Inflammatory macrophage treated with lipopolysaccharide for 4 hours (primary cell): Measurements from ENCODE around the gene CBLN3.

Experiments used
- DNase-seq: peaks from one replicate; pipeline ENCODE4 v3.0.0-alpha.2; 2020

The CBLN3 gene

DNA sequence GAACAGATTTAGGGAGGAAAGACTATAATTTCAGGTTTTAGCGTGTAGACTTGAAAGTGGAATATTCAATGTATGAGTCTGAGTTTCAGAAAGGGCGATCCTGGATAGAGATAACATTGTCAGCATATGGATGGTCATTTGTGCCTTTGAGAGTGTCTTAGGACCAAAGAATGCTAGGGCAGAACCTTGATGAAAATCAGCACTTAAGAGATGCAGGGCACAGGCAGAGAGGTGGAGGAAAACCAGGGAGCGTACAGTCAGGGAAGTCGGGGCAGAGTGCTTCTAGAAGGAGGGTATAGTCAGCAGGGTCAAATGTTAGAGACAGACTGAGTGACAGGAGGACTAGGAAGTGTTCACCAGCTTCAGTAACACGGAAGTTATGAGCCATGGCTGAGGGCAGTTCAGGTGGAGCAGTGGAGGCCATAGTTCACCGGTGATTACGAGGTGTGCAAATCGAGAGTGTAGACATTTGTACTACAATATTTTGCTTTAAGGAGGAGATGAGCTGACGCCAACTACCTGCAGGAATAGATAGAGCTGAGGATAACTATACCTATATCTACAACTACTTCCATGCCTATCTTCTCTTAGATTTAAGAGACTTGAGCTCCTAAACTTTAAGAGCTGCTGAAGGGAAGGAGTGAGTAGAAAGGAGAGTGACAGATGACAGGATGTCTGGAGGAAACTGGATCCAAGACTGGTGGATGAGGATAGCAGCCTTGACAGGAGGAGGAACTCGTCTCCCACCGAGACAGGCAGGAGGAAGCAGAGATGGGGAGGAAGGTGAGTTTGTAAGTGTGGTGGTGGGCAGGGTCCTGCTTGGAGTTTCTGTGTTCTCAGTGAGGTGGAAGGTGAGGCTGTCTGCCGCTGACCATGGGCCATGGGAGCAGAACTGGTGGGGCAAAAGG is 6.5 kb downstream of the CBLN3 start:
- DNase-seq, result no peak

DNA sequence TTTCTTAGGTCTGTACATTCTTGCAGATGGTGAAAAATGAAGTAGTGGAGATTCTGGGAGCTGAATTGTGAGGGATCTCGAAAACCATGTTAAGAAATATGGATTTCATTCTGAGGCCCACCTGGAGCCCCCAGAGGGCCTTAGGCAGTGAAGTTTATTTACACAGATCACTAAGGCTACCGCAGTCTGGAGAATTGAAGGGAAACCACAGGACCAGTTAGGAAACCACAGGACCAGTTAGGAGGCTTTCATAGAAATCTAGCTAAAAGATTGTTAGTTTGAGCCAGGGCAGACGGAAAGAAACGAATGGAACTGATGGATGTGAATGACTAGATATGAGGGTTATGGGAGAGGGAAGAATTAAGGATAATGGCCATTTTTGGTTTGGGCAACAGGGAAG is 7.2 kb downstream of the CBLN3 start:
- no peak for DNase-seq

DNA sequence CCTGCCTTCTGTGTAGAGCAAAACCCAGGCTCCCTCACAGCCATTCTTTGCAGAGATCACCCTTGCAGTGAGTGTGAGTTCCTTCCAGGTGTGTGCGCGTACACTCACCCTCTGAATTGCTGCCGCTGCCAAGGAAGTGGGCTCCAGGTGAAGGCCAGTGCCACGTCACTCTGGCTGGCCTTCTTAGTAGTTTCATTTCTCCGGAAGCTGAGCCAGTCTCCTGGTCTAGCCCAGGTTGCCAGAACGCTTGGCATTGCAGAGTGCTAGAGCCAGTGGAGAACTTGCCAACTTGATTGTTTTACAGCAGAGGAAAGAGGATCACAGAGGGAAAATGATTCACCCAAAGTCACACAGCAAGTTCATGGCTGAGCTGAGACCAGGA is 11.0 kb downstream of the CBLN3 start:
- DNase-seq, result no peak

DNA sequence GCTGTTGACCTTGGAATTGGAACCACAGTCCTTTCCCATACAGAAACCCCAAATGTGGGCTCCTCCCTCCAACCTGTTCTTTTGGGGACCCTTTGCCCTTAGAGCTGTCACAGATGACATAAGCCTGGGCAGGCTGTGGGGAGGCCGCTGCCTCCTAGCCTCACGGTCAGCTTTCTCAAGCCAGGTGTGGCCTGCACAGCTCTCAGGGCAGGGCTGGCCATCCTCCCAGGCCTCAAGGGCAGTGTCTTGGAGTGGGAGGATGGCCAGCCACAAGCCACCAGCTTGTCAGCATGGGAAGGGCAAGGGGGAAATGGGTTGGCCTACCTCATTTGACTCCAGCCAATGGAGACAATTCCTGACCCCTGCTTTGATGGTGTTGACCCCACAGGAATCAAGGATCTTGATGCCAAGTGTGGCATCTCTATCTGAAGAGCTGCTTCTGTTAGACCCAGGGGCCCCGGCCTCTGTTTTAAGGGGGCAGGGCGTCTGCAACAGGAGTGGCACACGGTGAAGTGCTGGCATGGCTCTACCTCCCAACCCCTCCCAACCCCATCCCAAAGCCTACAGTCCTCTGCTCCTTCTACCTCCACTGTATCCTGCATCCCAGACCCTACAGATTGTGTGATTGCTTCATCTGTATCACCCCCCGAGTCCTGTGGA is 11.5 kb downstream of the CBLN3 start:
- no peak for DNase-seq

DNA sequence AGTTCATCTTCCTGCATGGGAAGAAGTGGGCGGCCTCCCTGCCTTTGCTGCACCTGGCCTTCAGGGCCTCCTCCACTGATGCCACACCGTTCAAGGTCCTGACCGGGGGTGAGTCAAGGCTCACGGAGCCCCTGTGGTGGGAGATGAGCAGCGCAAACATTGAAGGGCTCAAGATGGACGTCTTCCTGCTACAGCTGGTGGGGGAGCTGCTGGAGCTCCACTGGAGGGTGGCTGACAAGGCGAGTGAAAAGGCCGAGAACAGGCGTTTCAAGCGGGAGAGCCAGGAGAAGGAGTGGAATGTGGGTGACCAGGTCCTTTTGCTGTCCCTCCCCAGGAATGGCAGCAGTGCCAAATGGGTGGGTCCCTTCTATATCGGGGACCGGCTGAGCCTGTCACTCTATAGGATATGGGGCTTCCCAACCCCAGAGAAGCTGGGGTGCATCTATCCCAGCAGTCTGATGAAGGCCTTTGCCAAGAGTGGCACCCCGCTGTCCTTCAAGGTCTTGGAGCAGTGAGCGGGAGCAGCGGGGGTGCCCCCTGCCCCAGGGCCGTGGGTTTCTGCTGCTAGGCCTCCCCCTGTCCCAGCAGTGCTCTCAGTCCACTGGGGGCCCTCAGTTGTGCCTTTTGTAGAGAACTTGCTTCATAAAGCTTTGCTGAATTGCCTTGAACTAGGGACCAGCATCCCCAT is 12.4 kb downstream of the CBLN3 start:
- no peak for DNase-seq

DNA sequence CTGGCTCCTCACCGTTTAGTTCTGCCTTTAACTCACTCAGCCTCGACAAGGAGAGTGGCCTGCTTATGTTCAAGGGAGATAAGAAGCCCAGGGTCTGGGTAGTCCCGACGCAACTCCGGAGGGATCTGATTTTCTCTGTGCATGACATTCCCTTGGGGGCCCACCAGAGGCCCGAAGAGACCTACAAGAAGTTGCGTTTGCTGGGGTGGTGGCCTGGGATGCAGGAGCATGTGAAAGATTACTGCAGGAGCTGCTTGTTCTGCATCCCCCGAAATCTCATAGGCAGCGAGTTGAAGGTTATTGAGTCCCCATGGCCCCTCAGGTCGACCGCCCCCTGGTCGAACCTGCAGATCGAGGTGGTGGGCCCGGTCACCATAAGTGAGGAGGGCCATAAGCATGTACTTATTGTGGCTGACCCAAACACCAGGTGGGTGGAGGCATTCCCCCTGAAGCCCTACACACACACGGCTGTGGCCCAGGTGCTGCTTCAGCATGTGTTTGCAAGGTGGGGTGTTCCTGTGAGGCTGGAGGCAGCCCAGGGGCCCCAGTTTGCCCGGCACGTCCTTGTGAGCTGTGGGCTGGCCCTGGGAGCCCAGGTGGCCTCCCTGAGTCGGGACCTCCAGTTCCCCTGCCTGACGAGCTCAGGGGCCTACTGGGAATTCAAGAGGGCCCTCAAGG is 13.1 kb downstream of the CBLN3 start:
- DNase-seq, result no peak

DNA sequence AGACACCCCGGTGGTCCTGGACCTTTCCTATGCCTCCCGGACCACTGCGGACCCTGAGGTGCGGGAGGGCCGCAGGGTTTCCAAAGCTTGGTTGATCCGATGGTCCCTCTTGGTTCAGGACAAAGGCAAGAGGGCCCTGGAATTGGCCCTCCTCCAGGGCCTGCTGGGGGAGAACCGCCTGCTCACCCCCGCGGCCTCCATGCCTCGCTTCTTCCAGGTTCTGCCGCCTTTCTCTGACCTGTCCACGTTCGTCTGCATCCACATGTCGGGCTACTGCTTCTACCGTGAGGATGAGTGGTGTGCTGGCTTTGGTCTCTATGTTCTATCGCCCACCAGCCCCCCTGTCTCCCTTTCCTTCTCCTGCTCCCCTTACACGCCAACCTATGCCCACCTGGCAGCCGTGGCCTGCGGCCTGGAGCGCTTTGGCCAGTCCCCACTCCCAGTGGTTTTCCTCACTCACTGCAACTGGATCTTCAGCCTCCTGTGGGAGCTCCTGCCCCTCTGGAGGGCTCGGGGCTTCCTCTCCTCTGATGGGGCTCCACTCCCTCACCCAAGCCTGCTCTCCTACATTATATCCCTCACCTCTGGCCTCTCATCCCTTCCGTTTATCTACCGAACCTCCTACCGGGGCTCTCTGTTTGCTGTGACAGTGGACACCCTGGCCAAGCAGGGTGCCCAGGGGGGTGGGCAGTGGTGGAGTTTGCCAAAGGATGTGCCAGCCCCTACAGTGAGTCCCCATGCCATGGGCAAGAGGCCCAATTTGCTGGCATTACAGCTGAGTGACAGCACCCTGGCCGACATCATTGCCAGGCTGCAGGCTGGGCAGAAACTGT is 13.8 kb downstream of the CBLN3 start:
- DNase-seq, result no peak

DNA sequence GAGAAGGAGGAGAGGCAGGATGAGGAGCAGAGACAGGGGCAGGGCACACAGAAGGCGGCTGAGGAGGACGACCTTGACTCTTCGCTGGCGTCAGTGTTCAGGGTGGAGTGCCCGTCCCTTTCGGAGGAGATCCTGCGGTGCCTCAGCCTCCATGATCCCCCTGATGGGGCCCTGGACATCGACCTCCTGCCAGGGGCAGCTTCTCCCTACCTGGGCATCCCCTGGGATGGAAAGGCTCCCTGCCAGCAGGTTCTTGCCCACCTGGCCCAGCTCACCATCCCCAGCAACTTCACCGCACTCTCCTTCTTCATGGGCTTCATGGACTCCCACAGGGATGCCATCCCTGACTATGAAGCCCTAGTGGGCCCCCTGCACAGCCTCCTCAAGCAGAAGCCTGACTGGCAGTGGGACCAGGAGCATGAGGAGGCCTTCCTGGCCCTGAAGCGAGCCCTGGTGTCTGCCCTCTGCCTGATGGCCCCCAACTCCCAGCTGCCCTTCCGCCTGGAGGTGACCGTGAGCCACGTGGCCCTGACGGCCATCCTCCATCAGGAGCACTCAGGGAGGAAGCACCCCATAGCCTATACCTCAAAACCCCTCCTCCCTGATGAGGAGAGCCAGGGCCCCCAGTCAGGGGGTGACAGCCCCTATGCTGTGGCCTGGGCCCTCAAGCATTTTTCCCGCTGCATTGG is 14.6 kb downstream of the CBLN3 start:
- DNase-seq, result no peak

DNA sequence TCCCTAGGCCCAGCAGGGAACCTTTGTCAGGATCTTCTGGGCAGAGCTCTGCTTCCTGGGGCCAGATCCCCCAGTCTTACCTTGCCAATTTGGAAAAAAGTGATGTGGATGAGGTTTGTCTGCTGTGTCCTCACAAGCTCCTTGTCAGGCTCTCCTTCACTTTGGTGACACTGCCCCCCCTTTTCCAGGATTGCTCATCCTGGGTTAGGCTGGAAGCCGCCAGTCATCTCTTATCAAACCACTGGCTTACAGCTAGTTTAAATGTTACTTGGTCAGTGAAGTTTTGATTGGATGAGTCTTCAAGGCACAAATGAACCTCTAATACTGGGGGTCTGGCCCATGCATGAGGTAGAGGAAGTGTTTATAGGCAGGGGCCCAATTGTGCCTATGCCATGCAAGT is 15.4 kb downstream of the CBLN3 start:
- no peak for DNase-seq

DNA sequence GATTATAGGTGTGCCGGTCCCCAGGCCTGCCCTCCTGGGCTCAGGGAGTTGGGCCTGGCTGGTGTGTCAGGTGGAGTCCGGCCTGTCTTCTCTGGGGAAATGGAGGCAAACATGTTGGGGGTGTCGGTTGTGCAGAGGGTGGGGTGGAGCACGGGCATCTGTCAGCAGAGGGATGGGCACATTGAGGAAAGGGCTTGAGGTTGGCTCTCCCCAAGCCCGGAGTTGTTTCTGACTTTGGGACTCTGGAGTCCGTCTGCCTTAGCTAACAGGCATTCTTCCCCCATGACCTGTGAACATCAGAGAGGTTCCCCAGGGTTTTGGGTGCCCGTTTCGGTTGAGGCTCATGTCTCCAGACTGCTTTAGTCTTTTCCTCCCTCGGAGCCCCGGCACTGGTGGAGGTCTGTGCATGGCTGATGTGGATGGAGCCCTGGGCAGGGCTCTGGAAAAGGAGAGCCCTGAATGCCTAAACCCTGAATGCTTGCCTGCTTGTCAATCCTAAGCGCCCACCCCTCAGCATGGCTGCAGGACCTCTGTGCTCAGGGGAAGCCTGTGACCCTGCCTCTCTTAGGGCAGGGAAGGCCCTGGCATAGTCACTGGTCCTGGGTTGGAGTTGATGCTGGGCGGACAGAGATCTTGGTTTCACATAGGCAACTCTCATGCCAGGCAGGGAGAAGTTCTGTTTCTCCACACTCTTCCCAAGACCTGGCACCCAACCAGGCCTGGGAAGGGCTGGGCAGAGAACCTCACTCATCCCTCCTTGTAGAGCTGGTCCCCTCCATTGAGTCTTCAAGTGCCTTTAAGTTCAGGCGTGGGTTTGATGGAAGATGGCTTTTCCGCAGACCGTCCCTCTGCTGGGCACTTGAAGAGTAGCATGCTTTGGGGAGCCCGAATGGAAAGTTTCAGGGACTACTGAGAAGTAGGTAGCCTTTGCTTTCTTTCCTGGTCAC is 17.8 kb downstream of the CBLN3 start:
- DNase-seq, result peak; percentile 52

DNA sequence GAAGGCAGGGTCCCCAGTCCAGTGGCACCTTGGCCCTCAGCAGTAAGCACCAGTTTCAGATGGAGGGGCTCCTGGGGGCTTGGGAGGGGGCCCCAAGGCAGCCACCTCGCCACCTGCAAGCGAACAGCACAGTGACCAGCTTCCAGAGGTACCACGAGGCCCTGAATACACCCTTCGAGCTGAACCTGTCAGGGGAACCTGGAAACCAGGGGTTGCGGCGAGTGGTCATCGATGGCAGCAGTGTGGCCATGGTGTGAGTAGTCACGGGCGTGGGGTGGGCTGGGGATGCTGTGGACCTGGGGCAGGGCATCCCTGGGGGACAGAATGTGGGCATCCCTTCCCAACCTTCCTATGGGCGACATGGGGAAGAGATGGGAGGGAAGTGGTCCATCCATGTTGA is 19.5 kb downstream of the CBLN3 start:
- DNase-seq, result no peak

DNA sequence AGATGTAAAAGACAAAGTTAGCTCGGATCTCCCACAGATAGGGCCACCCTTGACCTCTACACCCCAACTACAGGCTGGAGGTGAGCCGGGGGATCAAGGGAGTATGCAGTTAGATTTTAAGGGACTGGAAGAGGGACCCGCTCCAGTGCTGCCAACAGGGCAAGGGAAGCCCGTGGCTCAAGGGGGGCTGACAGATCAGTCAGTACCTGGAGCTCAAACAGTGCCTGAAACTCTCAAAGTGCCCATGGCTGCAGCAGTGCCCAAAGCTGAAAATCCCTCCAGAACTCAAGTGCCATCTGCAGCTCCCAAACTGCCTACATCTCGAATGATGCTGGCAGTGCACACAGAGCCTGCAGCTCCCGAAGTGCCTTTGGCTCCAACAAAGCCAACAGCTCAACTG is 20.3 kb downstream of the CBLN3 start:
- DNase-seq, result no peak

DNA sequence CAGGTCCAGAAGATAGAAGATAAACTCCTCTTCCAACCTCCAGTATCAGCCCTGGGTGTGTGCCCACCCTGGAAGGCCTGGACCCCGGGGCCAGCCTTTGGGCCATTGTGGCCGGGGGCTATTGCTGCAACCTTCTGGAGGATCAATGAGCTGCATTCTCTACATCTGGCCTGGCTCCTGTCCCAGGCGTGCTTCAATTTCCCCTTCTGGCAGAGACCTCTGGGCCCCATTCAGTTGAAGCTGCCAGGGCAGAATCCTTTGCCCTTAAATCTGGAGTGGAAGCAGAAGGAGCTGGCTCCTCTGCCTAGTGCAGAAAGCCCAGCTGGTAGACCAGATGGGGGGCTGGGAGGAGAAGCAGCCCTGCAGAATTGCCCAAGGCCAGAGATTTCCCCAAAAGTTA is 20.7 kb downstream of the CBLN3 start:
- no peak for DNase-seq

DNA sequence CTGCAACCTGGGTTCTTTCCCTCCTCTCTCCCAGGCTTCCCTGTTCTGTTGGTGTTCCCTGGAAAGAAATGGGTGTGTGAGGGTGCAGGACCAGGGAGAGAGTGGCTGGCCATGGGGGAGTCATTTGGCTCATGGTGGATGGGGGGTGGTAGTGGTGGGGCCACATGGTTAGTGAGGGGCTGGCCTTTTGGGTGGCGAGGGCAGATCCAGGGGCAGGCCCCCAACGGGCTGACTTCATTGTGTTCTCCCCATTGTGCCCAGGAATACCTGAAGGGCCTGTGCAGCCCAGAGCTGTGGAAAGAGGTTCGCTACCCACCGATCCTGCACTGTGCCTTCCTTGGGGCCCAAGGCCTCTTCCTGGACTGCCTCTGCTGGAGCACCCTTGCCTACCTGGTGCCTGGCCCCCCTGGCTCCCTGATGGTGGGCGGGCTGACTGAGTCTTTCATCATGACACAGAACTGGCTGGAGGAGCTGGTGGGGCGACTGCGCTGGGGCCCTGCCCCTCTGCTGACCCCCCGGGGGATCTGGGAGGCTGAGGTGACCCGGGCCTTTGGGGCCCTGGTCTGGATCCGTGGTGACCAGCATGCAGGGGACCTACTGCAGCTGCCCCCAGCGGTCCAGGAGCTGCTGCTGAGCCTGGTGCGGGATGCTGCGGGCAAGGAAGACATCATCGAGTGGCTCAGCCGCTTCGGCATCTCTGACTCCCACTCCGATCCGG is 21.7 kb downstream of the CBLN3 start:
- no peak for DNase-seq

DNA sequence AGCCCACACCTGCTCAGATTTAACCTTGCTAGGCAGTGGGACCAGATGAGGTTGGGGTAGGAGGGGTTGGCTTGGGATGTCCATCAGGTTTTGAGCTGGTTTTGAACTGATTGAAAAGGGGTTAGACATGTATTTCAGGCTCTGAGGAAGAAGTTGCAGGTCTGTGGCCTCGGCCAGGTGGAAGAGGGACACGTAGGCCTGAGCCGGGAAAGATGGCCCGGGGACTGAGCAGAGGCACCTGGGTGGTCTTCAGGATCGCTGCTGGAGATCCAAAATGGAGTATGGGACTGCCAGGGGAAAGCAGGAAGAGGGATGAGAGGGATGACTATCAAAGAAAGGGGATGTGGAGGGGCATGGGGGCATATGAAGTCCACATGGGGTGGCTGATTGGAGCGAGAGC is 23.1 kb downstream of the CBLN3 start:
- no peak for DNase-seq

DNA sequence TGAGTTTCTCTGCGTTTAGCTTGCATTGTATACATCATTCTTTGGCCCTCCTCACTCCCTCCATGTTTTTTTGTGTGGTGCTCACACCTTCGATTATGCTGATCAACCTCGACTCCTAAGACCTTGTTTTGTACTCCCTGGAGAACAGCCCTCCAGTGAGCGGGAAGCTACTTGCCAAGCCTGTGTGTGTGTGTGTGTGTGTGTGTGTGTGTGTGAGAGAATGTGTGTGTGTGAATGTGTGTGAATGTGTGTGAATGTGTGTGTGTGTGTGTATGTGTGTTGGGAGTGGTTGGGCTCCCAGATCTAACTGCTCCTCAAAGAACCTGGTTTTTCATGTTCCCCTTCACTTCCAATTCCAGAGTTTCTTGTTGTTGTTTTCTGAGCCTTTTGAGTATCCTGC is 24.7 kb downstream of the CBLN3 start:
- no peak for DNase-seq

DNA sequence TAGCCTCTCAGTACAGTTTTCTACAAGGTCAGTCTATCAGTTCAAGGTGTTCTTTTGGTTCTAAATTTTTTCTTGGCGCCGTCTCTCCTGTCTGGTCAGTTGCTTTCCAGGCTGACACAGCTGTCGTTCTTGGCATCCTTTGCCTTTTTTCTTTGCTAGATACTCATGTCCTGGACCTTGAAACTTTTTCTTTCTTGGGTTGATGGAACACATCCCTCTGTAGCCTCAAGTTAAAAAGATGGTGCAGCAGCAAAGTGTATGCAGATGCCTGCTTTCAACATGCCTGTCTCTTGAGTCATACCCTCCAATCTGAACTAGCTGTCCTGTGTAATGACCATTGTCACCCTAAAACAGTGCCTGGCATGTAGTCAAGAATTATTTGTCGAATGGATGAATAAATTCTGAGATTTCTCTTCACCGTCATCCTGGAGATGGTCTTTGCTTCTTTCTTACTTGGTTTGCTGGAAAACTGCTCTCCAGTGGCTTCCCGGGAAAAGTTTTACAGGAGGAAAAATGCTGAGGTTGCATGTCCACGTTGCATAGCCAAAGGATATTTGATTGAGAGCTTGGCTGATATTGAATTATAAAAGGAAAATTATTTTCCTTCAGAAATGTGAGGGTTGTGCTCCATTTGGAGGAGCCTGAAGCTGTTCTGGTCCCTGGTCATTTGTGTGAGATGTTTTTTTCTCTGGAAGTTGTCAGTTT is 26.0 kb downstream of the CBLN3 start:
- no peak for DNase-seq

DNA sequence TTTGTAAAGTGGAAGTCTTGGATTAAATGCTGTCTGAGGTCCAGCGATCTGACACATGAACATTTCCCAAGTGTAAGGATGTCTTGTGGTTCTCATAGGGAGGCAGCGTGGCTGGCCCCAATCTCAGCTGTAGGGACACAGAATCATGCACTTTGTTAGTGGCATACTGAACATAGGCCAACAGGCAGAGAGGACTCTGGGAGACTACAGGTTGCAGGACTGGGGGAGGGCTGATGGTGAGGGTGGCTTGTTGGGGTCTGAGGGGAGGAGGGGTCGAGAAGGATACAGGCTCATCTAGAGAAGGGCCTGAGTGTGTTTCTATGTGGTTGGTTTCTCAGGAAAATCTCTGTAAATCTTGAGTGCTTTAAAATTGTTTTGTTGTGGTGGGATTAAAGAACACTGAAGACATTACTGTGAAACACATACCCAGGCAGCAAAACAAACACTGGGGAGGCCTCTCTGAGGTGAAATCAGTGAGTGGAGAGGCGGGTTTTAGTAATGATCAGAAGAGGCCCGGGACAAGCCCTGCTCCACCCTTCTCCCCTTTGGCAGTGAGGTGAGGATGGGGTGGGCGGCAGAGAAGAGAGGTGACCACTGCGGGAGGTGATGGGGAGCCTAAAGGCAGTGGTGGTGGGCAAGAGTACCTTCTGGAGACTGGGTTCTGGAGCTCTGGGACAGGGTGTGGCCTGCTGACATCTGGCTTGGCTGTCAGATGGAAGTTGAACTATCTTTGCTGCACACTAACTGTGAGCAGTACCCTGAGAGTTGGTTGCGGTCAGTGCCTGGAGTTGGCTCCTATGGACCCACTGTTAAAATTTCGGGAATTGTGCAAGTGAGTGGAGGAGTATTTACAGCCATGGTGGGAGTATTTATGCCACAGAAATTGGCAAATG is 27.4 kb downstream of the CBLN3 start:
- DNase-seq, result no peak
